NCI-H128 (cell line): Measurements from ENCODE around the gene OBSCN.

Experiments
- DNase-seq: peaks from one replicate; lab custom pipeline; 2025; ENCODE audit not compliant: unreplicated experiment; lab: John Stamatoyannopoulos, UW

OBSCN gene

DNA sequence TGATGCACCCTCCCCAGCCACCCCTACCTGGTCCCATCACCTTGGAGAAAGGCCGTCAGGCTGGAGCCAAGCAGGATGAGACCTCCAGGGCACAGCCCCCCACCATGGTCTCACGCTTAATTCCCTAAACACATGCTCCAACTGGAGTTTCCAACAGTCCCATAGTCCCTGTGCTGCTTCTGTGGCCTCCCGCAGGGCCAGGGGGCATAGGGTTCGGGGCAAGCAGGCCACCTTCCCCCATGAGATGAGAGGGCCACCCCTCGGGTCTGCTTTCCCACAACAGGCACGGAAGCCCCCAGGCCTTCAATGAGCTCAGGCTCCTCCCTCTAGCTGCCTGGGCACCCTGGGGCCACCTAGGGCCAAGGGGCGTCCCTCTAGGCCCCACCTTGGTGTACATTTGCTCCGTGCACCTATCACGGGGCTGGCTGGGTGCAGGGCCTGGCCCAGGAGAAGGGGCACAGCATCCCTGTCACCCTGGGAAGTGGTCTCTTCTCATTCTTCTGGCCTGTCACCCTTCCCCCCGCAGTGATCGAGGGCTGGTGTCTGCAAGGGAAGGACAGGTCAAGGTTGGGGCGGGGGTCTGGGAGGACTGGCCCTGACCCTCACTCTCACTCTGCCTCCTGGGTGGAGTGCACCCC is 156.3 kb downstream of the OBSCN start:
- DNase-seq: no peak

DNA sequence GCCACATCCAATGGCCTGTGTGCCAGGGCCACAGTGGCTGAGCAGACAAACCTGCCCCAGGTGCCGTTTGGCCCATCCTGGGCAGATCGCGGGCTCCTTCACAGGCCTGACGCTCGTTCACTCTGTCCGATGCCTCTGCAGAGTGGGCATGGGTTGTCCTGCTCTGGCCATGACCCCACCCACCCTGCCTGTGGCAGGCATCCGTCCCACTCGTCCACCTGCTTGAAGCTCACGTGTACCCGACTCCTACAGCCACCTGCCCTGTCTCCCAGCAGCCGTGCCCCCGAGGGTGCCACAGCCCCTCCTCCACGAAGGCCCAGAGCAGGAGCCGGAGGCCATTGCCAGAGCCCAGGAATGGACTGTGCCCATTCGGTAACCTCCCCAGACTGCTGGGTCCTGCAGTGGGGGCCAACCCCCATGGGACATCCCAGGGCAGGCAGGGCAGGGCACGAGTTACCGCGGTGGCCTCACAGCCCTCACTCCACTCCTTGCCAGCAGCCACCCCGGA is 156.9 kb downstream of the OBSCN start:
- DNase-seq: no peak

DNA sequence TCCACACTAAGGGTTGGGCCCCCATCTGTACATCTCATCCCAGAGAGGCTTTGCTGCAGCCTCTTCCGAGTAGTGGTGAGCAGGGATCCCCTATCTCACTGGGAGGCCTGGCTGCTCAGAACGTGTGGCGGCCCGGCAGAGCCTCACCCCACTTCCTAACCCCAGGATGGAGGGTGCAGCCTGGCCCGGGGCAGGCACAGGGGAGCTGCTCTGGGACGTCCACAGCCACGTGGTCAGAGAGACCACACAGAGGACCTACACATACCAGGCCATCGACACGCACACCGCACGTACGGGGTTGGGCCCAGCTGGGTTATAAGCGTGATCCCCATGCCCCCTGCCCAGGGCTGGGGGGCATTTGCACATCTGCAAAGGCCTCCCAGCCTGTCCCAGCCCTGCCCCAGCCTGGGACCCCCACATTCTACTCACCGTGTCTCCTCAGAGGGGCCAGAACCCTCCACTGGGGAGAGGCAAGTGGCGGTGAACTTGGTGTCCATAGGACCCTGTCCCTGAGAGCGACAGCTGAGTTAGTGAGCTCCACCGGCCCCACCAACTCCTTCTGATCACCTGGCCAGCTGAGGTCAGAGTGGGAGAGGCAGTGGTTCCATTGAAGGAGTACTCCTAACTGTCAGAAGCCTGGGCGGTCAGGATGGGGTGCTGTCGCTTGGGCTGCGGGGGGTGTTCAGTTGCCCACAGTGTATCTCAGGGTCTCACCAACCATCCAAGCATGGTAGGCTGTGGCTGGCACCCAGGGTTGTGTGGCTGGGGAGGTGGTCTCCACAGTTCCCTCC is 157.6 kb downstream of the OBSCN start:
- DNase-seq: no peak

DNA sequence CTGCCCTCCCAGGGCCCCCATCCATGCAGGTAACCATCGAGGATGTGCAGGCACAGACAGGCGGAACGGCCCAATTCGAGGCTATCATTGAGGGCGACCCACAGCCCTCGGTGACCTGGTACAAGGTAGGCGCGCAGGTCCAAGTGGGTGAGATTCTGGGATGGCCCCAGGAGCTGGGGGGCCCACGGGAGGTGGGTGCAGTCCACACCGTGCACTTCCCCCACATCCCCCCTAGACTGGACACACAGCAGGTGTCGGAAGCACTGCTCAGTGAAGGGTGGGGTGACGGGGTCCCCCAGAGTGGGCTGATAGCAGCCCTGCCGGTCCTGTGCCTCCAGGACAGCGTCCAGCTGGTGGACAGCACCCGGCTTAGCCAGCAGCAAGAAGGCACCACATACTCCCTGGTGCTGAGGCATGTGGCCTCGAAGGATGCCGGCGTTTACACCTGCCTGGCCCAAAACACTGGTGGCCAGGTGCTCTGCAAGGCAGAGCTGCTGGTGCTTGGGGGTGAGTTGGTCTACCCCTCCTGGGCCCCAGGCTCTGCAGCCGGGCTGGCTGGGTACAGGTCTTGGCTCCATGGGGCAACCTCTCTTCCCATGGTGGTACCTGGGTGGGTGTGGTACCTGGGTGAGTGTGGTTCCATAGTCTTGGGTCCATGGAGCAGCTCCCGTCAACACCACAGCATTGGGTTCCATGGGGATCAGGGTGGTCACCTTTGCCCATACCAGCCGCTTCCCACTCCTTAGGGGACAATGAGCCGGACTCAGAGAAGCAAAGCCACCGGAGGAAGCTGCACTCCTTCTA is 158.4 kb downstream of the OBSCN start:
- no peak for DNase-seq

DNA sequence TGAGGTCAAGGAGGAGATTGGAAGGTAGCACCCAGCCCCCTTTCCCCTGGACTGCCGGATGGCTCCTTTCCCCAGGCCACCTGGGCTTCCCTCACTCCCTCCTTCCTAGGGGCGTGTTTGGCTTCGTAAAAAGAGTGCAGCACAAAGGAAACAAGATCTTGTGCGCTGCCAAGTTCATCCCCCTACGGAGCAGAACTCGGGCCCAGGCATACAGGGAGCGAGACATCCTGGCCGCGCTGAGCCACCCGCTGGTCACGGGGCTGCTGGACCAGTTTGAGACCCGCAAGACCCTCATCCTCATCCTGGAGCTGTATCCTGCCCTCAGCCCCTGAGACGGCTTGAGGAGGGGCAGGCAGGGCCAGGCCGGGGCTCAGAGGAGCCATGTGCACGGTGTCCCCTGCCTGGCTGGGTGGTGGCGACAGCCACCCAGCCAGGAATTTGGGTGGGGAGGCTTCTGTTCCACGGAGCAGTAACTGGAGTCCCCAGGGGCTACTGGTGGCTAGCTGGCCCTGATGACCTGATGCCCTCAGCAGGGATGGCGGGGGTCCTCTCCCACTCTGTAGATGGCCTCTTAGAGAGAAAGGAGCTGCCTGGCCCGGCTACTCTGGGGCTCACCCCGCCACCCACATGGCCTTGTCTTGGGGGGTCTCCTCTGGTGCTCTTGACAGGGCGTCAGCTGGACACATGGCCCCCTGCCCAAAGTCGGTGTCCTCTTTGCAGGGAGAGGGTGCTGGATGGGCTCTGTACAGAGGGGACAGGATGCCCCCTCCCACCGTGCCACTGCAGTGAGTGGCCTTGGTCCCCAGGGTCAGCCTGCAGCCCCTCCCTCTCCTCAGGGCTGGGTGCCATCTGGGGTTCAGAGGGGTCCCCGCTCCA is 159.3 kb downstream of the OBSCN start:
- no peak for DNase-seq

DNA sequence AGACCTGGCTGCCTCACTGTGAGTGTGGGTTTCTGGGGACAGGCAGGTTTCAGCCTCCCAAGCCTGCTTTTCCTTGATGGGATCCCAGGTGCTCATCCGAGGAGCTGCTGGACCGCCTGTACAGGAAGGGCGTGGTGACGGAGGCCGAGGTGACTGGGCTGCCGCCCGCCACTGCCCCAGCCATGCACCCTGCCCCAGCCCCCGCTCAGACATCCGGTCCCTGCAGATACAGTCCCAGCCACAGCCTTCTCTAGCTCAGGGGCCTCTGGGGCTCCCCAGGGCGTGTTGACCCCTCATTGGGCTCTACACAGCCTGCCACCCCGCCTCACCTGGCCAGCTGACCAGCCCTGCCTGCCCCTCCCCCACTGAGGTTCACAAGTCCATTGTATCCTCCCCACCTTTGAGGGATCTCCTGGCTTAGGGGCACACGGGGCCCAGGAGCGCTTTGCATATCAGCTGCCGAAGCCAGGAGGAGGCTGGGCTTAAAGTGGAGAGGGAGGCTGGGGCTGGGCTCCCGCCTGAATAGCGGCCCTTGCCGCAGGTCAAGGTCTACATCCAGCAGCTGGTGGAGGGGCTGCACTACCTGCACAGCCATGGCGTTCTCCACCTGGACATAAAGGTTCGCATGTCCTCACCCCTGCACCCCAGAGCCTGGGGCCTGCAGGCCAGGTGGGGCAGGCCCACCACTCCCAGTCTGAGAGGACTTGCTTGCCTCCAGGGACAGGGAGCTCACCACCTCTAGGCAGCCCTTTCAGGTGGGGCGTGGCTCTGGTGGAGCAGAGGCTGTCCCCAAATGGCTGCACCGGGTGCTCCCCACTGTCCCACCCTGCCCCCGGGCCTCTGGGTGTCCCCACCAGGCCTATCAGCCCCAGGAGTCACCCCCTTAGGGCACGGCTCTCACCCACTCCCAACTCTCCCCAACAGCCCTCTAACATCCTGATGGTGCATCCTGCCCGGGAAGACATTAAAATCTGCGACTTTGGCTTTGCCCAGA is 160.3 kb downstream of the OBSCN start:
- no peak for DNase-seq

DNA sequence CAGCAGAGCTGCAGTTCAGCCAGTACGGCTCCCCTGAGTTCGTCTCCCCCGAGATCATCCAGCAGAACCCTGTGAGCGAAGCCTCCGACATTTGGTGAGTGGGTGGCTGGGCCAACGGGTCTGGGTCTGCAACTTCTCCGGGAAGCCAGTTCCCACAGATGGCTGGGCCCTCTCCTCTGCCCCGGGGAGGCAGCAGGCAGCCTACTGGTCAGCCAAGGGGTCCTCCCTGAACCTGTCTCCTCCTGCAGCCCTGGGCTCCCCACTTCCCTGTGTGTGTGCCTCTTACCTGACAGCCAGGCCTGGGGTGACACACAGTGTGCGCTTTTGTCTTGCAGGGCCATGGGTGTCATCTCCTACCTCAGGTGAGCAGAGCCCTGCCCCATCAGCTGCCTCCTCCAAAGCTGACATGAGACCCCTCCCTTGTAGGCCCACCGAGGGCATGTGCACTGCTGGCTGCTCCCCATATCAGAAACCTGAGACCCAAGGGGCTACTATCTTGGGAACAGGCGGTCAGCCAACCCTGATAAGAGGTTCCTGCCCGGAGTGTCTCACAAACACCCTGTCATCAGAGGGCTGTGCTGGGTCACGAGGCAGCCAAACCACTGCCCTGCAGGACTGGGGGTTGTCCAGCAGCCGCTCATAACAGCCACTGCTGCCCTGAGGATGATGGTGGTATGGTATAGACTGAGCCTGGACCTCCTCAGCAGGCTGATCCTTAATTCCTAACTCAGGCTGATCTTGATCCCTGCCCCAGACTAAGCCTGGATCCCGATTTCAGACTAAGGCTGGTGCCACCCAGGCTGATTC is 161.2 kb downstream of the OBSCN start:
- DNase-seq: no peak

DNA sequence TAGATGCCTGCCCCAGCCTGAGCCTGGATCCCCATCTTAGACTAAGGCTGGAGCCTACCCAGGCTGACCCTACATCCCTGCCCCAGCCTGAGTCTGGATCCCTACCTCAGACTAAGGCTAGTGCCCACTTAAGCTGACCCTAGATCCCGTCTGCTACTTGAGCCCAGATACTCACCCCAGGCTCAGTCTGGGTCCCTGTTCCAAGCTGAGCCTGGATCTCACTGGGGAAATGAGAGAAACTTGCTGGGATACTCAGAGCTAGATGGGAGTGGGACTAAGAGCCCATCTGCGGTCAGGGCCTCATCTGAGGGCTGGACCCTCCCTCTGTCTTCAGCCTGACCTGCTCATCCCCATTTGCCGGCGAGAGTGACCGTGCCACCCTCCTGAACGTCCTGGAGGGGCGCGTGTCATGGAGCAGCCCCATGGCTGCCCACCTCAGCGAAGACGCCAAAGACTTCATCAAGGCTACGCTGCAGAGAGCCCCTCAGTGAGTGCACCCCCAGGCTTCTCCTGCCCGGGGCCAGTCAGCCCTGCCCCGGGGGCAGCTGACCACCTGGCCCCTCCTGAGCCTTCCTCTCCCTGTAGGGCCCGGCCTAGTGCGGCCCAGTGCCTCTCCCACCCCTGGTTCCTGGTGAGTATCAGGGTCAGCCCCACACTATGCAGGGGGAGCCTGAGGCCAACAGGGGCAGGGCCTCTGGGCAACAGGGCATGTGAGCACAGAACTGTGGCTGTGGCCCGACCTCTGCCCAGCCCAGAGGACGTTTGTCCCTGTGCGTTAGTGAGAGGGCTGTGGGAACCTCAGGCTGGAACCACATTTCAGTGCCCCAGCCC is 162.0 kb downstream of the OBSCN start:
- no peak for DNase-seq

DNA sequence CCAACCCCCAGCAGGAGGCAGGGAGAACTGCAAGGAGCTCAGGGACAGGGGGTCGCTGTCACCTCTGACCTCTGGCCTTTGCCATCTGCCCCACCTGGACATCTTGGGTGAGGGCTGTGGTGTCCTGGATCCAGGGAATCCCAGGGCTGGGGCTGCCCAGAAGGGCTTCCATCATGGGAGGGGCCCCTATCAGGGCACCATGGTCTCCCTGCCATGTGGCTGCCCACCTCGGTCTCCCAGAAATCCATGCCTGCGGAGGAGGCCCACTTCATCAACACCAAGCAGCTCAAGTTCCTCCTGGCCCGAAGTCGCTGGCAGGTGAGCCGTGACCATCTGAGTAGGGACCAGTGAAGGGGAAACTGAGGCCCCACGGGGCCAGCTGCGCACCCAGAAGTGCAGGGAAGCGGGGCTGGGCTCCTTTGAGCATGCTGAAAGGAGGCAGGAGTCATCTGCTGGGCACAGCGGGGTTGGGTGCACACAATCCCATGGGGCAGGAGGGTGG is 162.6 kb downstream of the OBSCN start:
- DNase-seq: no peak

DNA sequence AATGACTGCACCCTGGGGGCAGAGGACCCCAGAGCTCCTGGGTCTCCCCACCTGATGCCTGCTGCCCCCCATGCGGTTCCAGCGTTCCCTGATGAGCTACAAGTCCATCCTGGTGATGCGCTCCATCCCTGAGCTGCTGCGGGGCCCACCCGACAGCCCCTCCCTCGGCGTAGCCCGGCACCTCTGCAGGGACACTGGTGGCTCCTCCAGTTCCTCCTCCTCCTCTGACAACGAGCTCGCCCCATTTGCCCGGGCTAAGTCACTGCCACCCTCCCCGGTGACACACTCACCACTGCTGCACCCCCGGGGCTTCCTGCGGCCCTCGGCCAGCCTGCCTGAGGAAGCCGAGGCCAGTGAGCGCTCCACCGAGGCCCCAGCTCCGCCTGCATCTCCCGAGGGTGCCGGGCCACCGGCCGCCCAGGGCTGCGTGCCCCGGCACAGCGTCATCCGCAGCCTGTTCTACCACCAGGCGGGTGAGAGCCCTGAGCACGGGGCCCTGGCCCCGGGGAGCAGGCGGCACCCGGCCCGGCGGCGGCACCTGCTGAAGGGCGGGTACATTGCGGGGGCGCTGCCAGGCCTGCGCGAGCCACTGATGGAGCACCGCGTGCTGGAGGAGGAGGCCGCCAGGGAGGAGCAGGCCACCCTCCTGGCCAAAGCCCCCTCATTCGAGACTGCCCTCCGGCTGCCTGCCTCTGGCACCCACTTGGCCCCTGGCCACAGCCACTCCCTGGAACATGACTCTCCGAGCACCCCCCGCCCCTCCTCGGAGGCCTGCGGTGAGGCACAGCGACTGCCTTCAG is 163.3 kb downstream of the OBSCN start:
- peak; percentile 24 for DNase-seq

DNA sequence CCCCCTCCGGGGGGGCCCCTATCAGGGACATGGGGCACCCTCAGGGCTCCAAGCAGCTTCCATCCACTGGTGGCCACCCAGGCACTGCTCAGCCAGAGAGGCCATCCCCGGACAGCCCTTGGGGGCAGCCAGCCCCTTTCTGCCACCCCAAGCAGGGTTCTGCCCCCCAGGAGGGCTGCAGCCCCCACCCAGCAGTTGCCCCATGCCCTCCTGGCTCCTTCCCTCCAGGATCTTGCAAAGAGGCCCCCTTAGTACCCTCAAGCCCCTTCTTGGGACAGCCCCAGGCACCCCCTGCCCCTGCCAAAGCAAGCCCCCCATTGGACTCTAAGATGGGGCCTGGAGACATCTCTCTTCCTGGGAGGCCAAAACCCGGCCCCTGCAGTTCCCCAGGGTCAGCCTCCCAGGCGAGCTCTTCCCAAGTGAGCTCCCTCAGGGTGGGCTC is 163.9 kb downstream of the OBSCN start:
- DNase-seq: no peak

DNA sequence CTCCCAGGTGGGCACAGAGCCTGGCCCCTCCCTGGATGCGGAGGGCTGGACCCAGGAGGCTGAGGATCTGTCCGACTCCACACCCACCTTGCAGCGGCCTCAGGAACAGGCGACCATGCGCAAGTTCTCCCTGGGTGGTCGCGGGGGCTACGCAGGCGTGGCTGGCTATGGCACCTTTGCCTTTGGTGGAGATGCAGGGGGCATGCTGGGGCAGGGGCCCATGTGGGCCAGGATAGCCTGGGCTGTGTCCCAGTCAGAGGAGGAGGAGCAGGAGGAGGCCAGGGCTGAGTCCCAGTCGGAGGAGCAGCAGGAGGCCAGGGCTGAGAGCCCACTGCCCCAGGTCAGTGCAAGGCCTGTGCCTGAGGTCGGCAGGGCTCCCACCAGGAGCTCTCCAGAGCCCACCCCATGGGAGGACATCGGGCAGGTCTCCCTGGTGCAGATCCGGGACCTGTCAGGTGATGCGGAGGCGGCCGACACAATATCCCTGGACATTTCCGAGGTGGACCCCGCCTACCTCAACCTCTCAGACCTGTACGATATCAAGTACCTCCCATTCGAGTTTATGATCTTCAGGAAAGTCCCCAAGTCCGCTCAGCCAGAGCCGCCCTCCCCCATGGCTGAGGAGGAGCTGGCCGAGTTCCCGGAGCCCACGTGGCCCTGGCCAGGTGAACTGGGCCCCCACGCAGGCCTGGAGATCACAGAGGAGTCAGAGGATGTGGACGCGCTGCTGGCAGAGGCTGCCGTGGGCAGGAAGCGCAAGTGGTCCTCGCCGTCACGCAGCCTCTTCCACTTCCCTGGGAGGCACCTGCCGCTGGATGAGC is 164.5 kb downstream of the OBSCN start:
- DNase-seq: no peak

DNA sequence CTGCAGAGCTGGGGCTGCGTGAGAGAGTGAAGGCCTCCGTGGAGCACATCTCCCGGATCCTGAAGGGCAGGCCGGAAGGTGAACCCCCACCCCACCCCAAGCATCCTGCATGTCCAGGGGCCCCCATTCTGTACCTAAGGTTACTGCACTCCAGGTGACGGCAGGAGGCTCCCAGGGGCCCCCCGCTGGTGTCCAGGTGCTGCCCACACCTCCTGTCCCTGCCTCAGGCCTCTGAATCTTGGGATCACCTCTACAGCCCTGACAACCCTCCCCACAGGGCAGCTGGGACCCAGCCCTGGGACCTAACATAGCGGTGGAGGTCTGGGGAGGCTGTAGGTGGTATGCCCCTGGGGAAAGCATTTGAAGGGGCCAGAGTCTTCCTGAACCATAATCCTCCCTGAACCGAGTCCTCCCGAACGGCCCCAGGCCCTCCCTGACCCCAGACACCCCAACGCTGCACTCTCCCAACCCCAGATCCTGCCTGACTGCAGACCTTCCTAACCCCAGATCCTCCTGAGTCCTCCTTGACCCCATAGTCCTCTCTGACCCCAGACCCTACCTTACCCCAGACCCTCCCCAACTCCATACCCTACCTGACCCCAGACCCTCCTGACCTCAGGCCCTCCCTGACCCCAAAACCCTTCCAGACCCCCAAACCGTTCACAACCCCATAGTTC is 165.3 kb downstream of the OBSCN start:
- DNase-seq: no peak

DNA sequence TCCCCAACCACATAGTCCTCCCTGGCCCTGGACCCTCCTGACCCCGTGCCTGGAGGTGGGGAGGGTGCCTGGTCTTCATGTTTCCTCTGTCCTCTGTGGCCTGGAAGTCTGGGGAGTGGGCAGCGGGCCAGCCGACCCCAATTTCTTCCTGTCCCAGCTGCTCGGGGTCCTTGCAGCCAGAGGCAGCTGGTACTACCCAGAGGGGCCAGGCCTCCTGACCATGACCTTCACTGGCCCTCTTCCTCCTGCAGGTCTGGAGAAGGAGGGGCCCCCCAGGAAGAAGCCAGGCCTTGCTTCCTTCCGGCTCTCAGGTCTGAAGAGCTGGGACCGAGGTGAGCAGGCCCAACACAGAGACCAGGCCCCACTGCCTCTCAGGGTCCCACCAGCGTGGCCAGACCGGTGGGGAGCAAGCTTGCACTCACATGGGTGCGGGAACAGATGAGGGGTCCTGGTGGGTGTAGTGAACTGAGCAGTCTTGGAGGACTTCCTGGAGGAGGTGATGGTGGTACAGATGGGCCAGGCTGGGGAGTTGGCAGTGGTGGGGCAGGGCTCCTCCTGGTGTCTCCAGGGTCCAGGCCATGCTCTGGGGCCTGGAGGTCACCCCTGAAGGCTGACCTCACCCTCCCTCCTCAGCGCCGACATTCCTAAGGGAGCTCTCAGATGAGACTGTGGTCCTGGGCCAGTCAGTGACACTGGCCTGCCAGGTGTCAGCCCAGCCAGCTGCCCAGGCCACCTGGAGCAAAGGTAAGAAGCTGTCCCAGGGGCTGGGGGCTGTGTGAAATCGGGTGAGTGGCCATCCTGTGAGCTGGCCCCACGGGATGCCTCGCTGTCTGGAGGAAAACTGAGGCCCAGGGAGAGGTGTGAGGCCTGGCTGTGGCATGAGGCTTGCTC is 166.1 kb downstream of the OBSCN start:
- DNase-seq: no peak
